Endothelial cell (in vitro differentiated cells): Measurements from ENCODE around the gene RNF5. TPM values are rescaled to one million over a fixed set of nuclear protein-coding genes. Genes with fewer than 3 reads are reported as not detected.

Experiments
- DNase-seq: peaks from one replicate; pipeline ENCODE4 v3.0.0; 2021; ENCODE audit warnings: low spot score
- H3K27ac Mint-ChIP-seq: one replicate; pipeline ENCODE4 v1.8.0; 2021; ENCODE audit warnings: mixed read lengths, inconsistent platforms; ENCODE audit not compliant: unreplicated experiment
- H3K27me3 Mint-ChIP-seq: one replicate; pipeline ENCODE4 v1.8.0; 2021; ENCODE audit warnings: mild to moderate bottlenecking, moderate library complexity, mixed read lengths, inconsistent platforms; ENCODE audit not compliant: unreplicated experiment
- H3K36me3 Mint-ChIP-seq: one replicate; pipeline ENCODE4 v1.8.0; 2021; ENCODE audit warnings: mild to moderate bottlenecking, low read depth, mixed read lengths, inconsistent platforms; ENCODE audit not compliant: unreplicated experiment
- H3K4me1 Mint-ChIP-seq: one replicate; pipeline ENCODE4 v1.8.0; 2021; ENCODE audit warnings: mild to moderate bottlenecking, mixed read lengths, inconsistent platforms; ENCODE audit not compliant: unreplicated experiment
- H3K4me3 Mint-ChIP-seq: one replicate; pipeline ENCODE4 v1.8.0; 2021; ENCODE audit warnings: mild to moderate bottlenecking, mixed read lengths, inconsistent platforms; ENCODE audit not compliant: unreplicated experiment
- H3K9me3 Mint-ChIP-seq: one replicate; pipeline ENCODE4 v1.8.0; 2021; ENCODE audit warnings: mixed read lengths, inconsistent platforms; ENCODE audit not compliant: unreplicated experiment
- total RNA-seq: library from RNA; stranded (reverse); fragmentation: NEBNext Ultra II Directional; extraction: Animal tissue kit (Norgen Biotek cat#: 25700); gene quantifications from one replicate; pipeline ENCODE4 v1.2.1, GENCODE V29; 2021; ENCODE audit not compliant: unreplicated experiment
- TF ChIP-seq, protein P1 (sequence below): fragments of 200-600 bp; sonication (generic); IDR thresholded peaks from one replicate; pipeline ENCODE4 v1.5.0; 2021; ENCODE audit warnings: antibody characterized with exemption; ENCODE audit not compliant: unreplicated experiment

Gene RNF5
- total RNA-seq, 1 donor from 2014 or later, result 44.4 TPM

- H3K27me3 Mint-ChIP-seq, result peaks cover 12% of the 10 kb centered on the region
Measured at GRCh38 chr6:32176476-32177182, 1.6 kb upstream of the RNF5 start.

GRCh38 chr6:32177183-32177787, 920 bp upstream of the RNF5 start:
- H3K27me3 Mint-ChIP-seq, result peaks cover 12% of the 10 kb centered on the region
- DNase-seq, result no peak
- peak overlapping the region; percentile 98 for H3K4me3 Mint-ChIP-seq
- peak overlapping the region; percentile 95 for H3K27ac Mint-ChIP-seq
- H3K36me3 Mint-ChIP-seq, result peaks cover 7% of the 10 kb centered on the region
- peaks cover 72% of the 10 kb centered on the region for H3K4me1 Mint-ChIP-seq
- TF ChIP-seq, protein P1, sequence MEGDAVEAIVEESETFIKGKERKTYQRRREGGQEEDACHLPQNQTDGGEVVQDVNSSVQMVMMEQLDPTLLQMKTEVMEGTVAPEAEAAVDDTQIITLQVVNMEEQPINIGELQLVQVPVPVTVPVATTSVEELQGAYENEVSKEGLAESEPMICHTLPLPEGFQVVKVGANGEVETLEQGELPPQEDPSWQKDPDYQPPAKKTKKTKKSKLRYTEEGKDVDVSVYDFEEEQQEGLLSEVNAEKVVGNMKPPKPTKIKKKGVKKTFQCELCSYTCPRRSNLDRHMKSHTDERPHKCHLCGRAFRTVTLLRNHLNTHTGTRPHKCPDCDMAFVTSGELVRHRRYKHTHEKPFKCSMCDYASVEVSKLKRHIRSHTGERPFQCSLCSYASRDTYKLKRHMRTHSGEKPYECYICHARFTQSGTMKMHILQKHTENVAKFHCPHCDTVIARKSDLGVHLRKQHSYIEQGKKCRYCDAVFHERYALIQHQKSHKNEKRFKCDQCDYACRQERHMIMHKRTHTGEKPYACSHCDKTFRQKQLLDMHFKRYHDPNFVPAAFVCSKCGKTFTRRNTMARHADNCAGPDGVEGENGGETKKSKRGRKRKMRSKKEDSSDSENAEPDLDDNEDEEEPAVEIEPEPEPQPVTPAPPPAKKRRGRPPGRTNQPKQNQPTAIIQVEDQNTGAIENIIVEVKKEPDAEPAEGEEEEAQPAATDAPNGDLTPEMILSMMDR, result no peak
- H3K9me3 Mint-ChIP-seq, result no peaks in the 10 kb centered on the region

More at GRCh38 chr6:32176476-32177182, 1.6 kb upstream of the RNF5 start:
- no peak for DNase-seq
- TF ChIP-seq, protein P1, result no peak
- Mint-ChIP-seq H3K9me3 (no peaks in the 10 kb centered on the region), H3K27ac (peak overlapping the region; percentile 95), H3K4me3 (peak overlapping the region; percentile 98), H3K4me1 (peaks cover 72% of the 10 kb centered on the region), H3K36me3 (peaks cover 7% of the 10 kb centered on the region)

DNA sequence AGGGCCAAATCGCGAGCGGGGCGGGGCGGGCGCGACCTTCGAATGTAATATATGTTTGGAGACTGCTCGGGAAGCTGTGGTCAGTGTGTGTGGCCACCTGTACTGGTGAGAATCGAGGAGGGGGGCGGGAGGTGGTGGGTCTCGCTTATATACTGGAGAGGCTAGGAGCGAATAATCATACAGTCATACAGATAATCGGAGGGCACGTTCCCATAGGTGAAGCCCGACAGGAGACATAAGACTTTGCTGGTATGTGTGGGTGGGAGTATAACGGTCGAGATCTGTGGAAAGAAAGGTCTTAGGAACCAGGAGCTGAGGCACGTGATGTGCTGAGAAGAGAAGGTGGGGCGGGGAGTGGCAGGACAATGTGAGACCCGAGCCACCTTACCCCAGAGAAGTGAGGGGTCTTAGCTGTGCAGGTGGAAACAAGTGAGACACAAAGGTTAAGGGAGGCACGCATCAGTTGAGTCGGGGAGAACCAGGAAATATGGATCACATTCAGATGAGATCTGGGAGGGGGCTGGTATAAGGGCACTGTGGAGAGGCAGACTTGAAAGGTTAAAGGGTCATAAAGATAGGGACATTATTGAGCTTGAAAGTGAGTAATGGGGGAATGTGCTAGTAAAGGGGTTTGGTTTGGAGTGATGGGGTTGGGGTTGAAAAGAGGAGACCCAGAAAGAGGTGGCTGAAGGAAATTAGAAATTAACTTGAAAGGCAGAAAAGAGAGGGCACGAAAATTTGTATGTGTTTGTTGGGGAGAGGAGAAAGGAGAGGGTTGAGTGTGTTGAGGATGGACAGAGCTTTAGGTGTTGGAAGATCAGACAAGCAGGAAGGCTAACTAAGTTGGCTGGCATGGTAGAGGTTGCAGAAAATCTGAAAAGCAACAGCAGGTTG, 589 bp downstream of the RNF5 start:
- Mint-ChIP-seq H3K27ac (peak overlapping the region; percentile 95), H3K27me3 (peaks cover 12% of the 10 kb centered on the region), H3K4me1 (peaks cover 61% of the 10 kb centered on the region), H3K36me3 (peaks cover 7% of the 10 kb centered on the region), H3K4me3 (peak overlapping the region; percentile 98), H3K9me3 (no peaks in the 10 kb centered on the region)
- DNase-seq, result no peak
- TF ChIP-seq, protein P1, result no peak

DNA sequence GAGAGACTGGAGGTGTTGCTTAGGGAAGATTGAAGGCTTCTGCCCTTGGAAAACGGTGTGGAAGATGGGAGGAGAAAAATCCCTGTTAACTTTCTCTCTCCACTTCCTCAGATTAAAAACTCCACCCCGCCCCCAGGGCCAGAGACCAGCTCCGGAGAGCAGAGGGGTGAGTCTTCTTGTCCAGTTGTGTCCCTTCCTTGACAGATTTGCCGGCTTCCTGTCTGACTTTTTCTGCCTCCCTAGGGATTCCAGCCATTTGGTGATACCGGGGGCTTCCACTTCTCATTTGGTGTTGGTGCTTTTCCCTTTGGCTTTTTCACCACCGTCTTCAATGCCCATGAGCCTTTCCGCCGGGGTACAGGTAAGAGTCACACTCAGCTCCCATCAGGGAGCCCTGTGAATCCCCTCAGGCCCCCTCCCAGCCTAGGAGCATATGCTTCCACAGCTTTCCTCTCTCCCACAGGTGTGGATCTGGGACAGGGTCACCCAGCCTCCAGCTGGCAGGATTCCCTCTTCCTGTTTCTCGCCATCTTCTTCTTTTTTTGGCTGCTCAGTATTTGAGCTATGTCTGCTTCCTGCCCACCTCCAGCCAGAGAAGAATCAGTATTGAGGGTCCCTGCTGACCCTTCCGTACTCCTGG, 1.7 kb downstream of the RNF5 start:
- Mint-ChIP-seq H3K27ac (peak overlapping the region; percentile 95), H3K4me1 (peaks cover 56% of the 10 kb centered on the region), H3K27me3 (peaks cover 9% of the 10 kb centered on the region), H3K4me3 (peak overlapping the region; percentile 98), H3K36me3 (peaks cover 7% of the 10 kb centered on the region), H3K9me3 (no peaks in the 10 kb centered on the region)
- TF ChIP-seq, protein P1, result no peak
- no peak for DNase-seq
